GM12875 (cell line): ENCODE data around the gene CUBN.
"Not testable (repeated sequence)": the region's sequence is repeated elsewhere in the genome, so short reads cannot be mapped to it uniquely, and the experiment has no call there.

ENCODE experiments used
- H3K4me3 ChIP-seq: one replicate; pipeline ENCODE4 v1.5.1; 2011; ENCODE audit warnings: low read depth, low read length, control low read depth
- TF ChIP-seq, protein P1 (sequence below): IDR thresholded peaks from 2 replicates; pipeline ENCODE4 v1.5.1; 2011; ENCODE audit warnings: low read depth, mild to moderate bottlenecking, control low read depth, inconsistent platforms, low read length, moderate library complexity, borderline replicate concordance; ENCODE audit not compliant: insufficient read depth

Gene CUBN

DNA sequence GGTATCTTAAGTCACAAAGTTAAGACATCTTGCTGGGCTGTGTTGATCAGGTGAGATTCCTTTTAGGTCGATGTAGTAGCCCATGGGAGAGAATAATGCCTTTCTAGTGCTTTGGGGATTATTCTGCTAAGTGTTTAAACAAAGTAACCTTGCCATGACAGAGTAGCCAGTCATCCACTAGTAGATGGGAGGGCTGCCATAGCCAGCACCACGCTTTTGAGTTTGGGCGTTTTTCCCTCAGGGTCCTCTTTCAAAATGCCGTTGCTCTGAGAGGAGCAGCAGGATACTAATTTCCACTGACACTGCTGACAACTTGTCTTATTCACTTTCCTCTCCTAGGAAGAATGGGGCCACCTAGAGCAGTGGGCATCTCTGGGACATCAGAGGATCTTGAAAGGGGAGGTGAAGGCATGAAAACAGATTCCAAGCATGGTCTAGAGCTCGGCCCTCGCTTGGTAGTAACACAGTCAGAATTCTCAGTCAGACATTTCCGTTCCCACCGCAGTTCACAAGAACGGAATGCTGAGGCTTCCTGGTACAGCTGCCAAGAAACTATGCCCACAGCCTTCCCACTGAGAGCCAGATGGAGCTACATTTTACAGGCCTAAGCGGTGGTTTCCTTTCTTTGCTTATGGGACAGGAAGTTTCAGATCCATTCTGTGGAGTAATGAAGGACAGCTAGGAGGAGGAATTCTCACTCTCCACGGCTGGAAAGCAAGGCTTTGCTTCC lies 297.1 kb downstream of the CUBN start:
- TF ChIP-seq, protein P1, sequence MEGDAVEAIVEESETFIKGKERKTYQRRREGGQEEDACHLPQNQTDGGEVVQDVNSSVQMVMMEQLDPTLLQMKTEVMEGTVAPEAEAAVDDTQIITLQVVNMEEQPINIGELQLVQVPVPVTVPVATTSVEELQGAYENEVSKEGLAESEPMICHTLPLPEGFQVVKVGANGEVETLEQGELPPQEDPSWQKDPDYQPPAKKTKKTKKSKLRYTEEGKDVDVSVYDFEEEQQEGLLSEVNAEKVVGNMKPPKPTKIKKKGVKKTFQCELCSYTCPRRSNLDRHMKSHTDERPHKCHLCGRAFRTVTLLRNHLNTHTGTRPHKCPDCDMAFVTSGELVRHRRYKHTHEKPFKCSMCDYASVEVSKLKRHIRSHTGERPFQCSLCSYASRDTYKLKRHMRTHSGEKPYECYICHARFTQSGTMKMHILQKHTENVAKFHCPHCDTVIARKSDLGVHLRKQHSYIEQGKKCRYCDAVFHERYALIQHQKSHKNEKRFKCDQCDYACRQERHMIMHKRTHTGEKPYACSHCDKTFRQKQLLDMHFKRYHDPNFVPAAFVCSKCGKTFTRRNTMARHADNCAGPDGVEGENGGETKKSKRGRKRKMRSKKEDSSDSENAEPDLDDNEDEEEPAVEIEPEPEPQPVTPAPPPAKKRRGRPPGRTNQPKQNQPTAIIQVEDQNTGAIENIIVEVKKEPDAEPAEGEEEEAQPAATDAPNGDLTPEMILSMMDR: no peak
- H3K4me3 ChIP-seq: no peak overlapping the region

DNA sequence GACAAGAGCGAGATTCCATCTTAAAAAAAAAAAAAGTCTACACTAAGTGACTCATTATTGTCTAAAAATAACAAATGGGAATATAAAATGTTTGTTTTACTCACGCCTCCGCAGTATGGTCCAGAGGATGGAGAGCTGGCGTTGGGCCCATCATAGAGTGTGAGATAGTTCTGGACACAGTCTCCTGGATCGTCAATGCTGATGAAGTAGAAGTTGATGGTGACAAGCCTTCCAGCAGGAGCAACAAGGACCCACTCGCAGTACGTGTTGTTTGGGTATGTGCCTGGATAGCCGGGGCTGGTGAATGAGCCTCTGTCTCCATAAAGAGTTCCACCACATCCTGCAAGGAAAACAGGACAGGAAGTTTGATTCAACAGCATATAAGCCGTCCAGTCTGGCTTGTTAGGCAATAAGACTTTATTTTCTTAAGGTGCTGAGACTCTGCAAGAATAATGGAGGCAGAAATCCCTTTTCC lies 300.9 kb downstream of the CUBN start:
- no peak overlapping the region for H3K4me3 ChIP-seq
- TF ChIP-seq, protein P1: no peak

DNA sequence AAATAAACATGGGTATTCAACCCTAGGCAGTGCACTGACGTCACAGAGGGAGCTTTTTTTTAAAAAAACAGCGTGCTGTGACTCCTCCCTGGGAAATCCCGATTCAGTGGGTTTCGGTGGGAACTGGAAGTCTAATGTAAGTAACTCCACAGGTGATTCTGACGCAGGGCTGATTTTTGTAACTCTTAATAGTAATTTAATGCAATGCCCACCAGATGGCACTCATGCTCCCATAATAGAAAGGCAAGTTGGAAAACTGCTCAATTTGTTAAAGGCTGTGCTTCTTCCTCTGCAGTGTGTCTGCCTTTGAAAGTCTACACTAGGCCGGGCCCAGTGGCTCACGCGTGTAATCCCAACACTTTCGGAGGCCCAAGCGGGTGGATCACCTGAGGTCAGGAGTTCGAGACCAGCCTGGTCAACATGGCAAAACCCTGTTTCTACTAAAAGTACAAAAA lies 301.5 kb downstream of the CUBN start:
- no peak overlapping the region for H3K4me3 ChIP-seq
- TF ChIP-seq, protein P1: peak; percentile 45; the same call in 1 of the 2 replicates

DNA sequence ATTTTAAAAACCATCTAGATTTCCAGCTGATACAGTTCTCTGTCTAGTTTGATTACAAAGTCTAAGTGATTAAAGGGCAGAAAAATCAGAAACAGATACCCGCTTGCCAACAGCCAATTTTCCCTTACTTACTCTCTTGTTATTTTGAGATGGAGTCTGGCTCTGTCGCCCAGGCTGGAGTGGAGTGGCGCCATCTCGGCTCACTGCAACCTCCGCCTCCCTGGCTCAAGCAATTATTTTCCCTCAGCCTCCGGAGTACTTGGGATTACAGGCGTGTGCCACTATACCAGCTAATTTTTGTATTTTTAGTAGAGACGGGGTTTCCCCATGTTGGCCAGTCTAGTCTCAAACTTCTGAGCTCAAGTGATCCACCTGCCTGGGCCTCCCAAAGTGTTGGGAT lies 302.1 kb downstream of the CUBN start:
- H3K4me3 ChIP-seq: not testable (repeated sequence)

DNA sequence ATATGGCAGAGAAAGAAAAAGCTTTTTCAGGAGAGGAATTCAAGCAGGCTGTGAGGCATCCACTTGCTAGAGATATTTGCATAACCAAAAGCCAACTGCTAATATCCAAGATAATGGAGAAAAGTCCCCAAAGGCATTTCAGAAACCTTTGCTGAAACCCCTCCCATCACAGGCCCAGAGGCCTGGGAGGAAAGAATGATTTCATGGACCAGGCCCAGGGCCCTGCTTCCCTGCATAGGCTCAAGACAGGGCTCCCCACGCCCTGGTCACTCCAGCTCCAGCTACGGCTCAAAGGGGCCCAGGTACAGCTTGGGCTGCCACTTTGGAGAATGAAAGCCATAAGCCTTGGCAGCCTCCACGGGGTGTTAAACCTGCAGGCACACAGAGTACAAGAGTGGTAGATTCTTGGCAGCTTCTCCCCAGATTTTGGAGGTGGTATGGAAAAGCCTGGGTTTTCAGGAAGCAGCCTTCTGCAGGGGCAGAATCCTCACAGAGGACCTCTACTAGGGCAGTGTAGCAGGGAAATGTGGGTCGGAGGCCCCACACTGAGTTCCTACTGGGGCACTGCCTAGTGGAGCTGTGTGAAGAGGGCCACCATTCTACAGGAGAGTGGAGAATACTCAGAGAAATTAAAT lies 306.8 kb downstream of the CUBN start:
- TF ChIP-seq, protein P1: no peak
- H3K4me3 ChIP-seq: no peak overlapping the region

DNA sequence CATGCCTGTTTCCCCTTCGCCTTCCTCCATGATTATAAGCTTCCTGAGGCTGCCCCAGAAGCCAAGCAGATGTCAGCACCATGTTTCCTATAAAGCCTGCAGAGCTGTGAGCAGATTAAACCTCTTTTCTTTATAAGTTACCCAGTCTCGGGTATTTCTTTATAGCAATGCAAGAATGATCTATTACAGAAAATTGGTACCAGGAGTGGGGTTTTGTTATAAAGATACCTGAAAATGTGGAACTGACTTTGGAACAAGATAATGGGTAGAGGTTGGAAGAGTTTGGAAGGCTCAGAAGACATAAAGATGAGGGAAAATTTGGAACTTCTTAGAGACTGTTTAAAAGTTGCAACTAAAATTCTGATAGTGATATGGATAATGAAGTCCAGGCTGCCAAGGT lies 307.6 kb downstream of the CUBN start:
- TF ChIP-seq, protein P1: no peak

DNA sequence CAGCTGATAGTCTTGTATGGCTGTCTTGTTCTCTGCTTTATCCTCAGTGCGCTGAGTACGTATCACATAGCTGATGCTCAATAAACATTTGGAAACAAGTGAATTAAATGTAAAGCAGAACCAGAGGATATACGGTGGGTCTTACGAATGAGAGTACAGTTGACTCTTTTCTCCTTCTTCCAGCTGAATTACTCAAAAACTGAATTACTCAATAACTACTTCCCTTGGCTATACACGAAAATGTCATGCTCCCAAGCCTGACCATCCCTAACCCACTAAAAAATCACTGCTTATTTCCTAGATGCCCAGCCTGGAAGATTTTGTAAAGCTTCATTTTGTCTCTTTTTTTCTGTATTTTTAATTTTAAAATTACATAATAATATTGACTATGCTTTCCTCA lies 309.2 kb downstream of the CUBN start:
- TF ChIP-seq, protein P1: no peak
- H3K4me3 ChIP-seq: no peak overlapping the region

More for the DNA sequence above, 307.6 kb downstream of the CUBN start:
- H3K4me3 ChIP-seq: no peak overlapping the region
